GM15510 (cell line): ENCODE data around the gene PRIMA1.

Experiments used
- POLR2A ChIP-seq: IDR thresholded peaks from 3 replicates; pipeline ENCODE4 v1.6.1; 2011; ENCODE audit warnings: borderline replicate concordance; ENCODE audit not compliant: insufficient read length; ENCODE audit errors: extremely low read depth

PRIMA1 gene

DNA sequence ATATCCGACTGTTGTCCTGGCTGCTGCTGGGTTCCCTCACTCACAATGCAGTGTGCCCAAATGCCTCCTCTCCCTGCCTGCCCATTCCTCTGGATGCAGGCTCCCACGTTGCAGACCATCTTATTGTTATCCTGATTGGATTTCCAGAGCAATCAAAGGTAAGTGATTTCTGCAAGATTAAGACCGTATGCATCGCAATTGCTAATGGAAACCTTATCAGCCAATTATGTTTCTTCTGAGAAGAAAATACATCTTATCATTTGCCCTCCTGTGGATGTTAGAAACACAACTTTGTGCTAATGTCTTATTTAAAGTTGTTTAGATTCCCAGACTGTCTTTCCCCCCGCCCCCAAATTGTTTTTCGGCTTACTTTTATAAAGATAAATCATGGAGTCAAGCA is 98.1 kb downstream of the PRIMA1 start:
- no peak for TF ChIP-seq POLR2A

DNA sequence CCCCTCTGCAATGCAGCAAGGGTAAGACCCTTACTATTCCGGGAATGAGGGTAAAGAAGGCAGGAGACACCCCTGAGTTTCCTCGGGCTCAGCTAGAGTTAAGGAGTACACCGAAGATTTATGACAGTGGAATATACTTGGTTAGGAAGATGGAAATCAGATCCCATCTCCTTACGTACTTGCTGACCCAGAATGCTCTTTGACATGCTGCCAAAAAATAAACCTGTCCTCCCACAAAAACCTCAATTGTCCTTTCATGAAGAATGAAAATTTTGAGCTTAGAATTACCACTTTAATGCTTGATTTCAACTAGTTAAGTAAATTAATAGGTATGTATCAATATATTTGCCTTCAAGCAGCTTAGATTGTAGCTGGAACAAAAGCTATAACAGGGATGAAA is 99.5 kb downstream of the PRIMA1 start:
- TF ChIP-seq POLR2A: no peak

DNA sequence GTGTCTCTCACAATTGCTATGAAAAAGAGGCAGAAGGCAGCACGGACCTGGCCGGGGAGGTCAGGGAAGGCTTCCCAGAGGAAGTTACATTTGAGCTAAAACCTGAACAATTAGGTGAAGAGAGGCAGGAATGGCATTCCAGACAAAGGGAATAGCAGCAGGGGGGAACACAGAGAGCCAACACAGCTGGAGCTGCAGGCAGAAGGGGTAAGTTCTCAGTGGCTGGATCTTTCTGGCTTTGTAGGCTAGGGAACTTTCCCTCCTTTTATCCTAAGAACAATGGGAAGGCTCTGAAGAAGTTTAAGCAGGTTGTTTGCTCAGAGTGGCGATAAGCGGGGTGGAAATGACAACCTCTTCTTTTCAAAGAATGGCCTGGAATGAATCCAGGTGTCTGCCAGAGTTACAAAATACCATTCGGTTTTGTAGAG is 100.0 kb downstream of the PRIMA1 start:
- TF ChIP-seq POLR2A: no peak

DNA sequence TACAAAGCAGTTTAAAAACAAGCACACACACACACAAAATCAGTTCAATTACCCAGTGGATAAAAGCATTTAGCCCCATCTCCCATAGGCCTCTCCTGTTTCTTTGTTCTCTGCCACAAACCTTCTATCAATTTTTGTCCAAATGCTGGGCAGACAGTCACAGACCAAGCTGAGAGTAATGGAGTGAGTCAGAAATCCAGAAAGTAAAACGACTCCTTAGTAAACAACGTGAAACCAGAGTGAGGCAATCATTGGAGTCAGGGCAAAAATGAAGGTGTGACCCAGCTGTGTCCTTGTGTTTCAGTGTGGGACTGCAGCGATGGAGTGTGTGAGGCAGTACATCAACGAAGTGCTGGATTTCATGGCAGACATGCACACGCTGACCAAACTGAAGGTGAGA is 102.0 kb downstream of the PRIMA1 start:
- TF ChIP-seq POLR2A: no peak

DNA sequence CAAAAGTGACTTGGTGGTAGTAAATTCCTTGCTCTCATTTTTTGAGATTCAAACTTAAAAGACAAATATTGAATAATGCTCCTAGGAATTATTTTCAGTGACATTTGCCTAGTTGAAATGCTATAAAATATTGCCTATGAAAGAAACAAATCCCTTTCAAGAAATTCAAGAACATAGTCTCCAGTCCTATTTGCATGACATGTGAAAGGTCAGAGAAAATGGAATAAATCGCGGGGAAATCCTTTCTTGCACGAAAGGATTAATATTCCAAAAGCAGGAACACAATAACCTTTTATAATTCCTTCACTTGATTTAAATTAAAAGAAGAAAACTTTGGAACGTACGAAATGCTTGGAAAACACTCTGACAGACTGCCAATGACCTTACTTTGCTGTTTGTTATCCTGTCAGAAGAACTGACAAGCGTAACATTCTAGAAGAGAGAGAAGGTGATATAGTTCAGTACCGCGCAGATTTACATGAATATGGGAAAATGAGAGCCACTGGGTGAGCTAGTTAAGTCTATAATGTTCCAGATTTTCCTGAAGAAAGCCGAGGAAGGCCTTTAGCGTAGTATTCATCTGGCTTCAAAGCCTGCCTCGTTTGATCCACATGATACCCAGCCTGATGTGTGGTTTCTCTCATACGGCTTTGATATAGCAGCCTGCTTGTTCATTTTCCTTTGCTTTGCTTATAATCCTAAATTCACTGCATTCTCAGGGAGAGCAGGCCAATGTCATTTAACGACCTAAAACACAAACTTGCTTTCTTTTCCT is 103.0 kb downstream of the PRIMA1 start:
- TF ChIP-seq POLR2A: no peak

DNA sequence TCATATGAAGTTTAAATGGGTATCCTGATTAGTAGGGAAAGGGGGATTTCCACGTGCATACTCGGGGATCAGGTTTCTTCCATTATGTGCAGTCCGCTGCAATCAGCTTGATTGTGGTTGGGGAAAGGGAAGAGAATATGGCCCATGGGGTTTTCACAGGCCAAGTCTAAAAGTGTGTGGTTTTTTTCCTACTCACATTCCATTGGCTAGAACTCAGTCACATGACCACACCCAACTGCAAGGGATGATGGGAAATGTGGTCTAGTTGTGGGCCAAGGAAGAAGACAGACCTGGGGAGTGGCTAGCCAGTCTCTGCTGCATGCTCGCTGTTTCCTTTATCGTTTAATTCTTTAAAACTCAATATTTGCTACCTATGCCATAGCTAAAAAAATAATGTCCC is 105.1 kb downstream of the PRIMA1 start:
- TF ChIP-seq POLR2A: no peak

DNA sequence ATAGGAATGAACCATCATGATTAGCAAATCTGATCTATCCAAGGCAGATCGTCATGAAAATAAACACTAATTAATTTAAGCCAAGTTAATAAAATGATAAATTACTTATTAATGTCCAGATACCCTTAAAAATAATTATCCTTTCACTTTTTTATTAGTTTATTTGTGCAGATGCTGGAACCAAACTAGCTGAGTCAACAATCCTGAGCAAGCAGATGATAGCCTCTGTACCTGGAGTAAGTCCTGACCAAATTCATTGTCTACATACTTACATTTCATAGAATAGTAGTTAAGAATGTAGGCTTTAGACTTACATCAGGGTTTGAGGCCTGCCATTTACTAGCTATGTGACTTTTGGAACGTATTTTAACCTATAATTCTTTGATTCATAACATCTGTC is 105.8 kb downstream of the PRIMA1 start:
- TF ChIP-seq POLR2A: no peak

DNA sequence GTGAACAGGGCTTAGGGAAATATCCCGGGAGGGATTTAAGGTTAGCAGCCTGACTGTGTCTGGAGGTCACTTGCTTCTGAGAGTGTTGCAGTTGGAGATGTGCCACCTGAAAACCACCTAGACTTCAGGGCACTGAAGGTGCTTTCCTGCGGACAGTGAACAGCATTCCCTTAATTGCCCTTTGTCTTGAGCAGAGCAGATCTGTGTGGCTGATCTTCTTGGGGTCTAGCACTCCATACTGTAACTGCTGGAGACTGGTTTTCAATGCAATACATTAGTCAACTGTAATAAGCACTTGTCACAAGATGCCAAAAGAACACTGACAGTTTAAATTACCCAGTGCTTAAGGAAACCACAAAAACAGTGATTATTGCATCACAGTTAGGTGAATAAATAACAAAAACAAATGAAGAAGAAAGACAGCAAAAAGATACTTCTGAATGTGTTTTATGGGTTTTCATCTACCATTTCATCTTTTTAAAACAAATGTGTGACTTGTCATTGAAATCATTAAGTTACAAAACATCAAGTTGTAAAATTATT is 111.8 kb downstream of the PRIMA1 start:
- no peak for TF ChIP-seq POLR2A

DNA sequence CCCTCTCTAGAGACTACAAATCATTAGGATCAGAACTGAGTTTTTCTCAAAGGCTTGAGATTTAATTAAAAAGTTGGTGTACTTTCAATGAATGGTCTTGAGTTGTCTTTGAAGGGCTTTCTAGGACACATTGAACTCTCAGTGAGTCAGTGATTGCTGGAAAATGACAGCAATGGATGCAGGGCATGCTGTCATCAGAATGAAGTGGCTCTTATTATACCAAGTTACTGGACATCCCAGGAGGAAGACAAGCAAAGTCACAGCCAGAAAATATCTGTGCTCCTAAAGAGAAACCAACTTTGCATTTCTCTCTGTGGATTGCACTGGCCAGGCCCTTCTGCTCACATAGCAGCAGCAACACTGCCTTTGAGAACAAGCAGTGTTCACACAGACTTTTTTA is 112.6 kb downstream of the PRIMA1 start:
- no peak for TF ChIP-seq POLR2A

DNA sequence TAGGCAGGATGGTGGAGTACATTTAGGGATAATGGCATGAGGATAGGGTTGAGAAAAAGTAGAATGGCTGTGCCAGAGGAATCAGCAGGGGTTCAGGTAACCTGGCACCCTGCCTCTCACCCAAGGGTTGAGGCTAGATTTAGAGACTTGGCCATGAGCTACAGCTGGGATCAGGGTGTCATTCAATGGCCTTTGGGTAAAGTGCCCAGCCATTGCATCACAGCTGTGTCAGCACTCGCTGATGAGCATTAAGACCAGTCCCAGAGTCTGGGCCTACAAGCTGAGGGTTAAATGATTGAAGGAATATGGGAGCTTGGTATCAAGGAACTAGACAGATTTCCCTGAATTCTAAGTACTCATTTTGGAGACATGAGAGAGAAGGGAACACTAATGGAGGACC is 113.9 kb downstream of the PRIMA1 start:
- no peak for TF ChIP-seq POLR2A

DNA sequence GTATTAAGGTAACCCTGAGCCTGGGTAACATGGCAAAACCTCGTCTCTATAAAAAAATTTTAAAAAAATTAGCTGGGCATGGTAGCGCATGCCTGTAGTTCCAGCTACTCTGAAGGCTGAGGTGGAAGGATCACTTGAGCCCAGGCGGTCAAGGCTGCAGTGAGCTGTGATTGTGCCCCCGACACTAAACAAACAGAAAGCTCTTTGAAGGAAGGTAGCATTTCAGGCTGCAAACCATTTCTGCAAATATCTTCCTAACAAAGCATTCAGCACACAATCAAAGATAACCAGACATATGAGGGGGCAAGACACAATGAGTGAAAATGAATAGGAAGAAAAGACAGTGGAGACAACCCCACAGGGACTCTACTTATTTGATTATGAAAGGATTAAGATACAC is 118.7 kb downstream of the PRIMA1 start:
- no peak for TF ChIP-seq POLR2A
